HG02884 (cell line): ENCODE results near the gene AMBP.

Experiments
- ATAC-seq: cut with Tn5 transposase; IDR thresholded peaks from one replicate; pipeline ENCODE4 v1.9.1; 2021; ENCODE audit warnings: mild to moderate bottlenecking, moderate library complexity; ENCODE audit not compliant: unreplicated experiment

The AMBP gene

DNA sequence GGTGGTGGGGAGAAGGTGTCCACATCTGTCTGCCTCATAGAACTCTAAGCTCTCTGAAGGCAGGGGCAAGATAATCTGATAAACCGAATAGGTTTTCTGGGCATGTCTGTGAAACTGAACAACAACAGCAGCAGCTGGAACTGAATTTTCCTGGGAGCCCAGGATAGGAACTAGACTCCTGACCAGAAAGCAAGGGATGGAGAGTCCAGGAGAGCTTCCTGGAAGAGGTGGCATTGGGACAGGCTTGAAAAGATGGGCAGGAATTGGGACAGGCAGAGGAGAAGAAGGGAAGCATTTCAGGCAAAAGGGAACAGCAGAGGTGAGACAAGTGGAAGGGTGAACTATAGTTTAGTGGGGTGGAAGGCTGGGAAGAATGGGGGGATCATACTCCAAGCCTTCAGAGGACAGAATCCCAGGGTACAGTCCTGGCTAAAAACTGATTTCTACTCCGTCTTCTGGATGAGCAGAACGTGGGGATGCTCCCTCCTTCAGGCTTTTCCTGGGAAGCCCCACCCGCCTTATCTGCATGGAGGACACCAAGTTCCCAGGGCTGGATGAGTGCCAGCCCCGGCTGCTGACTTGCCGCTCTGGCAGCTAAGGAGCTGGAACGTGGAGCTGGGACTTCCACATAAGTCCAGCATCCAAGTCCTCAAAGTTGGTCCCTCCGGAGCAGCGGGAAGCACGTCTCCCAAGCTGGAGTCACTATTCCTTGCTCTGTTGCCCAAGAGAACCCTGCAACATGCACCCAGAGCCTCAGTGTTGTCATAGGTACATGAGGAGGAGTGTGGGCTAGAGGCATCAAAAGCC, 34.9 kb upstream of the AMBP start:
- ATAC-seq, result no peak

- no peak for ATAC-seq
Observed at GRCh38 chr9:114112325-114112724, 34.2 kb upstream of the AMBP start.

DNA sequence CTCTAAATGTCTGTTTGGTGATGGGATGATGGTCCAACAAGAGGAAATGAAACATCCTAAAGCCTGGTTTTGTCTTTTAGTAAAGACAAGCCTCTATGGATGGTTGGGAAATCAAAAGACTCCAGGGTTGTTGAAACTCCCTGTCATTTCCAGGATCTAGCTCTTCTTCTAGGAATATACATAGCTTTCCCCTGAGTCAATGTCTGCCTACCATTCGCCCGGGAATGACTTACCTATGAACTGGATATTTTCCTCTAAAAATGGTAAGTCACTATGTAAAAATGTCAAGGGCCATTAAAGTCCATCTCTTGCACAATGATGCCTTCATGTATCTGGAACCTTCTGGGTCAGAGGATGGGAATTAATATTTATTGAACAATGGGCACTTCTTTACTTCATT, 32.1 kb upstream of the AMBP start:
- ATAC-seq, result no peak

- no peak for ATAC-seq
Observed at GRCh38 chr9:114109124-114109523, 31.0 kb upstream of the AMBP start.

DNA sequence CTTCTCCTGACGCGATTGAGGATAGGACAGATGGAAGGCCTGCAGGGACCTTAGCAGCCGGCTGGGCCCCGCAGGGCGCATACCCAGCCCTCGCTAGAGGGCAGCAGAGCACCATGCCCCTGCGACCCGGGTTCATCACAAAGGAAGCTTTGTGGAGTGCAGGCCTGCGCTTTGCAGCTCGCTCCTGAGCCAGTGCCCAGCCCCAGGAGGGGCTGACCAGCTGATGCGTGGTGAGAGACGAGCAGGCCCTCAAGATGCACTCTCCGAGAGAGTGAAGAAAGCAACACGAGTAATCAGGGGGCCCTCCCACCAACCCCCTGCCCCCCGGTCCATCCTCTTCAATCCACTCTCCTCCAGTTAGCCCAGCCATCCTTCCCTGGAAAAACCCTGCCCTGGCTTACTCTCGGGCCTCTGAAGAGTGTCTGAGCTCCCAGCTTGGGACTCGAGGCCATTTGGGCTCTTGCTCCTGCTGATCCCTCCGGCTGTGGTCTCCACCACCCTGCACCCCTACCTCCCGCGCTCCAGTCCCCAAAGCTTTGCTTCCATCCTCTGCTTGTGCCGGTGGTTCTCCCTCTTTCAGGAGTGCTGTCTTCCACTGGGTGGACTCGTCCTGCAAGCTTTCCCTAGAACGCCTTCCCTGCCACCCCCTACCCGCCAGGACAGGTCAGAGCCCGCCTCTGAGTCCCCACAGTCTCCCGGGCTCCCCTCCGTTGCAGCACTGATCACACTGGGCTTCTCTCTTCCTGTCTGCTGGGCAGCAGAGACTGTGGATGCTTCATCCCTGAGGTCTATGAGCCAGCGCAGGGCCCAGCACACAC, 30.1 kb upstream of the AMBP start:
- ATAC-seq, result no peak

GRCh38 chr9:114107286-114108001, 29.3 kb upstream of the AMBP start:
- ATAC-seq, result no peak

GRCh38 chr9:114105236-114105635, 27.1 kb upstream of the AMBP start:
- no peak for ATAC-seq

GRCh38 chr9:114102484-114102883, 24.4 kb upstream of the AMBP start:
- ATAC-seq, result no peak

DNA sequence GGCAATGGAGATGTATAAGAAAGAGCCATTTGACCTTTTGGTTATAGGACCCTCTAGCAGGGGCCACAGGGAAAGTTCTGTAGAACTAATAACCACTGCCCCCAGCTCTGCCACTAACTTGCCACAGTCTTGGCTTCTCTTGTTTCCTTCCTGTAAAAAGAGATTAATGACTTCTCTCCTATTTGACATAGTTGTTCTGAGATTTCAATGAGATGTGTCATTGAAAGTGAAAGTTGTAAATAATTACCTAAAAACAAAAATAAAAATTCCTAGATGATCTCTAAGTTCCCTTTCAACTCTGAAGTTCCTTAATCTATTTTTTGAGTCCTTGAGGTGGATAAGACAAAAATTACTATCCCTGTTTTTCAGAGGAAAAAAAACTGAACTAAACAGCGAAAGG, 22.4 kb upstream of the AMBP start:
- ATAC-seq, result no peak

DNA sequence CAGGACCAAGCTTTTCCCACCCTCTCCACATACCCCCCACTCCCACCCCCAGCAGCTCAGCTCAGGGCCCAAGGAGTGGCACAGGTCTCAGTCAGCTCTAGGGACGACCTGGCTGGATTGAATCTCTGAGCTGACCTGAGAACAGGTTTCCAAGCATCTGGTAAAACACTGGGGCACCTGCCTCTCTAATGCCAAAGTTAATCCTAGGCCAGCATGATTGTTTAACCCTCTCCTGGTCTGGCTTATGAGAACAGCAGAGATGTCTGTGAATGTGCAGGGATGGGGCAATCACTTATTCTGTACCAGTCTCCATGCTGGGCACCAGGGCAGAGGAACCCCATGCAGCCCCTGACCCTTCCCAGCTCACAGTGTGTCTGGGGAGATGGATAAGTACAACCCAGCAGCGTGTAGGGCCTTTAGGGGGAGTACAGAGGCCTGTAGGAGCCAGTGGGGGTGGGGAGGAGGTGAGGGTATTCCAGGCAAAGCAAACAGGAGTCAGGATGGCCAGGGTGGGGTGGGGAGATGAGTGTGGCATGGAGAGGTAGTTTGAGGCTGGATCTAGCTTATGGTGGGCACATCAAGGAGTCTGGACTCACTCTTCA, 21.7 kb upstream of the AMBP start:
- ATAC-seq, result no peak

DNA sequence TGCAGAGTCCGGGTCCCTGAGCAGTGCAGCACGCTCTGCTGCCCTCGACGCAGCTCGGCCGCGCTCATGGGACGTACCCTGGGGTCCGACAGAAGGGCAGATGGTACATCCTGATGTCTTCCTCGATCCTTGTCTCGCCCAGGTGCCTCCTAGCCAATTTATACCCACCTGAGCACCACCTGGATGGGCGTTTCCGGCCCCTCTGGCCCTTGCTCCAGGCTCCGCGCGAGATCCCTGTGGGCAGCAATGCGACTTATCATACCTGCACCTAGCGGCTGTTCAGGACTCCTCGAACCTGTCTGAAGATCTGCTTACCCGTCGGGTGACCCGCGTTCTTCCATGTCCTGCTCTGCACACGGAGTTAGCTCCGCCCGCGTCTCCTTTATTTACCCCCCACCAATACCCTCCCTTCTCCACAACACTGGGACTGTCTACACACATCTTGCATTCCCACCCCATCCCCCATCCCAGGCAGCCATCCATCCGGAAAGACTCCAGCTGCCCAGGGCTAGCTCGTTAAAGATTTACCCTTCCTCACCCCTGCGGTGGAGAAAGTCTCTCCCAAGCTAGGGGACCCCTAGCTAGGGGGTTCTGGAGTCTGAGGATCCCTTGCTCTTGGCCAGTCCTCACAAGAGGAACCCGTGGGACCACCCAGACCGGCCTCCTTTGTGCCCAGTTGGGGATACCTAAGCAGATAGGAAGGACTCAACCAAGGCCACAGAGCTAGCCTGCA, 21.0 kb upstream of the AMBP start, which contains the start of gene KIF12:
KIF12 (minus strand) TSS at position 357 of the 733 bp plus-strand sequence; CDS start at position 341, 16 bp downstream.
- no peak for ATAC-seq

GRCh38 chr9:114098021-114098935, 20.2 kb upstream of the AMBP start:
- no peak for ATAC-seq

DNA sequence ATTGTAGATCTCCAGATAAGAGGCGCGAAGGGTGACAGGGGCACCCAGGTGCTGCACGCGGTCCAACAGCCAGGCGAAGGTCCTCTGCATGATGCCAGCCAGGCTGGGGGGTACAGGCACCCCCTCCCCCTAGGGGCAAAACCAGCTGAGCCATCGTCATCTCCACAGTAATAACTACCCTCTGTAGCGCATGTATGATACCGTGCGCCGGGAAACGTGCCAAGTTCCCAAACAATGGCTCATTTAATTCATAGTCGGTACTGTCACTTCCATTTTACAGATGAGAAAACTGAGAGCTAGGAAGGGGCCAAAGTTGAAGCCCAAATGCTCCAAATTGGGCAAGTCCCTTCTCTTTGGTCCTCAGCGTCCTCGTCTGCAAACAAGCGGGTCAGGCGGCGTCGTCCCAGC, 19.5 kb upstream of the AMBP start:
- no peak for ATAC-seq

DNA sequence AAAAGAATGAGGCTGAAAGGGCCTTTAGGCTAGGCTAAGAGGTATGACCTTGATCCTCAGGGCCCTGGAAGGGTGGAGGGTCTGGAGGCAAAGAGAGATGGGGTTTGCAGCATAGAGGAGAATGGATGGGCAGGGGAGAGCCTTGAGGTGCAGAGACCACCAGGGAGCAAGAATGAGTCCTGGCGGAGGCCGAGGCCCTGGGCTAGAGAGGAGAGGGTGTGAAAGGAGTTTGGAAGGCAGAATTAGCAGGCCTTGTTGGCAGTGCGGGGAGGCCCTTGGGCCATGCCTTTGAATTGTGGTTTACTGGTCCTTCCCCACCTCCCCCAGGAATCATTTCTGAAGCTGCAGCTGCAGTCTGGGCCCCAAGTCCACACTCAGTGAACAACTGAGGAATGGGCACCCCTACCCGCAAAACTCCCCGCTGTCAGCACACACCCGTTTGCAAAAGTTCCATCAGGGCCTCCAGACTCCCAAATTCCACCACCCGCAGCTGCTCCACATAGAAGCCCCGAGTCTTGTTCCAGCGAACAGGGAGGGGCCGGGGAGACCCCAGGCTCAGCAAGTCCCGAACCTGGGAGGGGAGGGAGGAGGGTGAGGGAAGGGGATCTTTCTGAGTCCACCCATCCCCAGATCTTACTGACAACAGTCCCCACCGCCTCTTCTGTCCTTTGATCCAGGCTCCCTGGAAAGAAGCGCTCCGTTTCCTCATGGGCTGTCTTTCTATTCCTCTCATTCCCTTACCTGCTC, 18.9 kb upstream of the AMBP start:
- ATAC-seq, result no peak

DNA sequence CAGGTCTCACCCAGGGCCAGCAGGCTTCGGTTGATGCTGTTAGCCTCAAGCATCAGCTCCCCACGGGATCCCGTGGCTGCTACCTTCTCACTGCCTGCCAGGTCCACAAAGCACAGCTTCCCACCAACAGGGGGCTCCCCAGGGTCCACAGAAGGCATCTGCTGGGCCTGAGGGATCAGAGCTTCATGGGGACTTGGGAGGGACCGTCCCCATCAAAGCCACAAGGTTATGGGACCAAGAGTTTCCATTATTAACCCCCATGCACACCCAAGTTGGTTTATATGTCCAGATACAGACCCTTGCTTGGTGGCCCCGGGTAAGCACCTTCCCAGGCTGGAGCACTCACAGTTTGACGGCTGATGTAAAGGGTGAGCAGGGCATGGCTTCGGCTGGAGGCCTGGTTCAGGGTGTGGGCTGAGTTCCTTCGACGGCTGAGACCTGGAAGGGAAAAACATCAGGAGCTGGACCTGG, 18.0 kb upstream of the AMBP start:
- no peak for ATAC-seq

GRCh38 chr9:114094971-114095370, 16.9 kb upstream of the AMBP start:
- ATAC-seq, result no peak

- no peak for ATAC-seq
Observed at GRCh38 chr9:114093761-114094505, 15.8 kb upstream of the AMBP start.

- ATAC-seq, result no peak
Observed at GRCh38 chr9:114093031-114093471, 15.0 kb upstream of the AMBP start.
